Activated CD8-positive, alpha-beta memory T cell treated with anti-CD3 and anti-CD28 coated beads, Interleukin-2, amount 50 U/mL, for 24 hours (primary cell): Measurements from ENCODE around the gene PLEKHA7.

Experiments used
- DNase-seq: peaks from one replicate; pipeline ENCODE4 v3.0.0-alpha.2; 2020; ENCODE audit errors: extremely low read depth

The PLEKHA7 gene

GRCh38 chr11:16807306-16807705, 206.9 kb downstream of the PLEKHA7 start:
- DNase-seq = no peak

- DNase-seq = no peak
Measured at GRCh38 chr11:16806791-16807190, 207.4 kb downstream of the PLEKHA7 start.

GRCh38 chr11:16805938-16806337, 208.3 kb downstream of the PLEKHA7 start:
- DNase-seq = no peak

- no peak for DNase-seq
Measured at GRCh38 chr11:16804104-16804947, 209.9 kb downstream of the PLEKHA7 start.

GRCh38 chr11:16801288-16801980, 212.8 kb downstream of the PLEKHA7 start:
- DNase-seq = no peak

- DNase-seq = no peak
Measured at GRCh38 chr11:16800382-16800781, 213.8 kb downstream of the PLEKHA7 start.

- DNase-seq = no peak
Measured at GRCh38 chr11:16799890-16800289, 214.3 kb downstream of the PLEKHA7 start.

GRCh38 chr11:16799221-16799620, 215.0 kb downstream of the PLEKHA7 start:
- no peak for DNase-seq

GRCh38 chr11:16797776-16798175, 216.4 kb downstream of the PLEKHA7 start:
- no peak for DNase-seq

GRCh38 chr11:16796311-16796710, 217.9 kb downstream of the PLEKHA7 start:
- no peak for DNase-seq

- no peak for DNase-seq
Measured at GRCh38 chr11:16795146-16795545, 219.1 kb downstream of the PLEKHA7 start.

GRCh38 chr11:16794047-16794818, 220.0 kb downstream of the PLEKHA7 start:
- DNase-seq = no peak

- no peak for DNase-seq
Measured at GRCh38 chr11:16793511-16793910, 220.7 kb downstream of the PLEKHA7 start.

- DNase-seq = no peak
Measured at GRCh38 chr11:16793009-16793408, 221.2 kb downstream of the PLEKHA7 start.

- no peak for DNase-seq
Measured at GRCh38 chr11:16792426-16792825, 221.8 kb downstream of the PLEKHA7 start.

- no peak for DNase-seq
Measured at GRCh38 chr11:16791191-16791961, 222.8 kb downstream of the PLEKHA7 start.

- no peak for DNase-seq
Measured at GRCh38 chr11:16790486-16791190, 223.6 kb downstream of the PLEKHA7 start.

- no peak for DNase-seq
Measured at GRCh38 chr11:16789560-16790485, 224.4 kb downstream of the PLEKHA7 start.

GRCh38 chr11:16789063-16789420, 225.2 kb downstream of the PLEKHA7 start:
- no peak for DNase-seq
